ENCODE results near the gene CGAS.

CGAS gene

GRCh38 chr6:73484438-73484837, 32.3 kb upstream of the CGAS start:
- no peak overlapping the region for H3K9ac ChIP-seq (ENCODE audit: low read length)
- no peaks in the 10 kb centered on the region for H3K79me2 ChIP-seq (ENCODE audit: low read length)
- no peaks in the 10 kb centered on the region for H3K9me3 ChIP-seq (ENCODE audit: insufficient read depth, low read length)
- no peaks in the 10 kb centered on the region for H4K20me1 ChIP-seq (ENCODE audit: insufficient read depth, low read length)
- H3K4me3 ChIP-seq (ENCODE audit: low read length) = no peak overlapping the region
- no peaks in the 10 kb centered on the region for H3K27me3 ChIP-seq (ENCODE audit: low read depth, low read length)
- H3K4me1 ChIP-seq (ENCODE audit: low read length) = no peaks in the 10 kb centered on the region
- H2AFZ ChIP-seq (ENCODE audit: low read depth, low read length) = no peak overlapping the region
- peaks cover 58% of the 10 kb centered on the region for H3K36me3 ChIP-seq (replicated peaks; ENCODE audit: low read depth, low read length)
- no peak overlapping the region for H3K4me2 ChIP-seq (ENCODE audit: low read length)
- TF ChIP-seq EZH2phosphoT487 (IDR thresholded peaks at IDR 0.05; ENCODE audit: low read depth) = no peak
- TF ChIP-seq CTCF (IDR thresholded peaks at IDR 0.05; ENCODE audit: low read depth, low read length) = no peak
- H3K27ac ChIP-seq (ENCODE audit: low read length) = no peak overlapping the region

GRCh38 chr6:73481969-73482368, 29.9 kb upstream of the CGAS start:
- no peaks in the 10 kb centered on the region for H3K79me2 ChIP-seq (ENCODE audit: low read length)
- no peak overlapping the region for H3K4me2 ChIP-seq (ENCODE audit: low read length)
- H3K4me3 ChIP-seq (ENCODE audit: low read length) = no peak overlapping the region
- H3K27me3 ChIP-seq (ENCODE audit: low read depth, low read length) = no peaks in the 10 kb centered on the region
- no peaks in the 10 kb centered on the region for H4K20me1 ChIP-seq (ENCODE audit: insufficient read depth, low read length)
- H2AFZ ChIP-seq (ENCODE audit: low read depth, low read length) = no peak overlapping the region
- peaks cover 48% of the 10 kb centered on the region for H3K36me3 ChIP-seq (replicated peaks; ENCODE audit: low read depth, low read length)
- H3K4me1 ChIP-seq (ENCODE audit: low read length) = no peaks in the 10 kb centered on the region
- TF ChIP-seq CTCF (IDR thresholded peaks at IDR 0.05; ENCODE audit: low read depth, low read length) (no peak), EZH2phosphoT487 (IDR thresholded peaks at IDR 0.05; ENCODE audit: low read depth) (no peak)
- no peaks in the 10 kb centered on the region for H3K9me3 ChIP-seq (ENCODE audit: insufficient read depth, low read length)
- no peak overlapping the region for H3K27ac ChIP-seq (ENCODE audit: low read length)
- no peak overlapping the region for H3K9ac ChIP-seq (ENCODE audit: low read length)

GRCh38 chr6:73477407-73477806, 25.3 kb upstream of the CGAS start:
- Histone ChIP-seq H3K27ac (ENCODE audit: low read length) (no peak overlapping the region), H3K27me3 (ENCODE audit: low read depth, low read length) (no peaks in the 10 kb centered on the region), H3K9ac (ENCODE audit: low read length) (no peak overlapping the region), H2AFZ (ENCODE audit: low read depth, low read length) (no peak overlapping the region), H4K20me1 (ENCODE audit: insufficient read depth, low read length) (no peaks in the 10 kb centered on the region), H3K4me3 (ENCODE audit: low read length) (no peak overlapping the region), H3K4me2 (ENCODE audit: low read length) (no peak overlapping the region), H3K9me3 (ENCODE audit: insufficient read depth, low read length) (no peaks in the 10 kb centered on the region), H3K36me3 (replicated peaks; ENCODE audit: low read depth, low read length) (peaks cover 51% of the 10 kb centered on the region), H3K79me2 (ENCODE audit: low read length) (peaks cover 7% of the 10 kb centered on the region; the same call in 1 of the 2 replicates), H3K4me1 (ENCODE audit: low read length) (peaks cover 6% of the 10 kb centered on the region)
- TF ChIP-seq EZH2phosphoT487 (IDR thresholded peaks at IDR 0.05; ENCODE audit: low read depth) (no peak), CTCF (IDR thresholded peaks at IDR 0.05; ENCODE audit: low read depth, low read length) (no peak)

GRCh38 chr6:73476723-73477122, 24.6 kb upstream of the CGAS start:
- H3K9me3 ChIP-seq (ENCODE audit: insufficient read depth, low read length) = no peaks in the 10 kb centered on the region
- peaks cover 45% of the 10 kb centered on the region for H3K36me3 ChIP-seq (replicated peaks; ENCODE audit: low read depth, low read length)
- H3K4me1 ChIP-seq (ENCODE audit: low read length) = peaks cover 11% of the 10 kb centered on the region
- TF ChIP-seq EZH2phosphoT487 (IDR thresholded peaks at IDR 0.05; ENCODE audit: low read depth) = no peak
- no peak for TF ChIP-seq CTCF (IDR thresholded peaks at IDR 0.05; ENCODE audit: low read depth, low read length)
- no peak overlapping the region for H3K27ac ChIP-seq (ENCODE audit: low read length)
- H2AFZ ChIP-seq (ENCODE audit: low read depth, low read length) = no peak overlapping the region
- H3K9ac ChIP-seq (ENCODE audit: low read length) = no peak overlapping the region
- H4K20me1 ChIP-seq (ENCODE audit: insufficient read depth, low read length) = no peaks in the 10 kb centered on the region
- H3K4me3 ChIP-seq (ENCODE audit: low read length) = no peak overlapping the region
- H3K4me2 ChIP-seq (ENCODE audit: low read length) = no peak overlapping the region
- peaks cover 7% of the 10 kb centered on the region; the same call in 1 of the 2 replicates for H3K79me2 ChIP-seq (ENCODE audit: low read length)
- no peaks in the 10 kb centered on the region for H3K27me3 ChIP-seq (ENCODE audit: low read depth, low read length)
